Measurements from ENCODE around the gene TXNDC15.

- no peak for TF ChIP-seq MAX (IDR thresholded peaks at IDR 0.05; ENCODE audit: low read depth)
- TF ChIP-seq USF2 (IDR thresholded peaks at IDR 0.05; ENCODE audit: borderline replicate concordance, low read depth, low read length) = no peak
- no peak for TF ChIP-seq CTCF (IDR thresholded peaks at IDR 0.05)
- TF ChIP-seq JUND (IDR thresholded peaks at IDR 0.05) = no peak
These were observed 61.8 kb downstream of the TXNDC15 start for GRCh38 chr5:134935711-134936602.

Data from SK-N-SH (cell line).